HG02852 (cell line): ENCODE measurements around the gene GLRX2.
A peak's percentile ranks its signal among the peaks of the same experiment; 100 is the strongest.
"Not testable (repeated sequence)": the region's sequence is repeated elsewhere in the genome, so short reads cannot be mapped to it uniquely, and the experiment has no call there.

Experiments used
- ATAC-seq: cut with Tn5 transposase; IDR thresholded peaks from one replicate; pipeline ENCODE4 v1.9.1; 2021; ENCODE audit warnings: mild to moderate bottlenecking, moderate library complexity; ENCODE audit not compliant: unreplicated experiment

Gene GLRX2

DNA sequence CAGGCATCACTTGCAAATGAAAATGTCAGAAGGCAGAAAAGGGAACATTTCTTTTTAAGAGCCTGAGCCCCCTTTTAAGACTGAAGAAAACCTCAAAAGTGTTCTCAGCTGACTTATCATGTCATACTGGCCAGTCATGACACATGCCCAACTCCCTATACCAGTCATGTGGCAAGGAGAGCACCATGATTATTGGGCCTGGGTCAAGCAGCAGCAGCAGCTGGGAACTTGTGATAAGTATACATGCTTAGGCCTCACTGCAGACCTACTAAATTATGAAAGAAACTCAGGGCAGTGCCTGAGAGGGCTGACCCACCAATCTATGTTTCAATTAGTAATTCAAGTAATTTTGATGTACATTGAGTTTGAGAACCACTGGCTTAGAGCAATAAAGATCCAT lies 37.2 kb downstream of the GLRX2 start:
- no peak for ATAC-seq

DNA sequence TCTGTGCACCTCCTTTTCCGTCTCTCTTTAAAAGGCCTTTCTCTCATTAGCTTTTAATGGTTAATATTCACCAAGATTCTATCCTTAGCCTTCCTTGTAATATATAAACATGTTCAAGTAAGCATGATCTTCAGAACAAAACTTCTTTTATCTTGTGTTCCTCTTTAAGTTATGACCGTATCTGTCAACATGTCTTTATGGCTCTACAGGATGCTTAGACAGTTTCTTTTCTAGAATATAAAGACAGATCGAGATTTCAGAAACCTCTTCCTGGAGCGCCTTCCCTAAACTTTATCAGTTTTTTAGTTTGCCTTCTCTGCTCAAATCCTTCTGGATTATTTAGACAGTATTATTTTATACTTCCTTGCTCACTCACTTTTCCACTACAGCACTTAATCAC lies 38.6 kb downstream of the GLRX2 start:
- ATAC-seq, result no peak

DNA sequence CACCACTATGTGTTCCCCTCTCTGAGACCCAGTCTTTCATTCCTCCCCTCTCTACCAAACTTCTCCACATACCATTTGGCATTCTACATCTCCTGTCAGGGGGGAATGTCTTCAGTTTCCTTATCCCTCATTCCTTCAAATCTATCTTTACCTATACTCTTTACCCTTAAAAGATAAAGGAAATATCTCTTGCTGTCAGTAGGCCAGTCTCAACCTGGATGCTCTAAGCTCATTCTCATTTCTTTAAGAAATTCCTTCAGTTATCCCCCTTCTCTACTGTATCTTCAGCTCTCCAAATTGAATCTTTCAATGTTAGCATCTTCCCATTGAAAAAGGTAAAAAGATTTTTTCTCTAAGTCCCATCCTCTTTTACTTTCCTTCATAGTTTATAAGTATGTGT lies 39.3 kb downstream of the GLRX2 start:
- no peak for ATAC-seq

DNA sequence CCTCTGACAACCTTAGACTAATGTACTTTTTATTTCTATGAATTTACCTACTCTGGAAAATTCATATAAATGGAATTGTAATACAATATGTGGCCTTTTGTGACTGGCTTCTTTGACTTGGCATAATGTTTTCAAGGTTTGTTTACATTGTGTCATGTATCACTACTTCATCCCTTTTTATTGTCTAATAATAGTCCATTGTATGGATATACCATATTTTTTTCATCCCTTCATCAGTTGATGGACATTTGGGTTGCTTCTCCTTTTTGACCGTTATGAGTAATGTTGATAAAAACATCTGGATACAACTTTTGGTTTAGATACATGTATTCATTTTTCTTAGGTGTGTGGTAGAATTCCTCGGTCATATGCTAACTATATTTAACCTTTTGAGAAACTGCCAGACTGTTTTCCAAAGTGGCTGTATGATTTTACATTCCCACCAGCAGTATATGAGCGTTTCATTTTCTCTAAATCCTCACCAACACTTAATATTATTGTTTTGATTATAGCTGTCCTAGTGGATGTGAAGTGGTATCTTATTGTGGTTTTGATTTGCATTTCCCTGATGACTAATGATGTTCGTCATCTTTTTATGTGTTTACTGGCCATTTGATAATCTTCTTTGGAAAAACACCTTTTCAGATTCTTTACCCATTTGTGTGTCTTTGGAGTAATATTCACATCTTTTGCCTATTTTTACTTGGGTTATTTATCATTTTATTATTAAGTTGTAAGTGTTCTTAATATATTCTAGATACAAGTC lies 42.3 kb downstream of the GLRX2 start:
- no peak for ATAC-seq

DNA sequence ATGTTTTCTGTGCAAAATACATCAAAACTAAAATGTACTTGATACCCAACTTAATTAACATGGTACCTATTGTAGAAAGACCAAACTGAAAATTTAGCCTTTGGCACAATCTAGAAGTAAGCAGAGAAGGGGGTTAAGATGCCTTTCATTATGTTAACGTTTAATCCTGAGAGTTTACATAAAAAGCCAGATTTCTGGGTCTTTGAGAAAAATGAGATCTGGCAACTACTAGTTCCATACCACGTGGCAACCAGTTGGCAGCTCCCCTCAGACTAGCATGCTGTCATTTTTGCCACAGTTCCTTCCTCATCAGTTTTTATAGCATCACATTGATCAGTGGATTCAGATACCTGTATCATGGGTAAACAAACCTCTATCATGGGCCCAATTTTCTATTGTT lies 44.3 kb downstream of the GLRX2 start:
- ATAC-seq, result no peak

DNA sequence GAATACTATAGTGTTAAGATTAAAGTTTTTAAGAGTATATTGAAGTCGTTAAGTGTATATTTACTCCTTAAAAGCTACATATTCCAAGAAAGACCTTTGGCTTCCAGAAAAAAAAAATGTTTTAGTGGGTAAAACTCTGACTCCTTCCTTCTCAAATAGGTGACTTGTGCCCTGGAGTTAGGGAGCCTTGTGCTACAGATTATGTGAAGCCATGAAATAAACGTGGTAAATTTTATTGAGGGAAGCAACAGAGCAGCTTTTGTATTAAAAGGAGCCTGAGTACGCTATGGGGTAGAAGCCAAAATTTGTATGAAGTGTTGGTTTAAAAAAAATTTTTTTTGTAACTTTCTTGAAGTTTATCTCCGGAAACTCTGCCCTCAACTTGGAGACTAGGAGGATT lies 44.8 kb downstream of the GLRX2 start:
- ATAC-seq, result no peak

DNA sequence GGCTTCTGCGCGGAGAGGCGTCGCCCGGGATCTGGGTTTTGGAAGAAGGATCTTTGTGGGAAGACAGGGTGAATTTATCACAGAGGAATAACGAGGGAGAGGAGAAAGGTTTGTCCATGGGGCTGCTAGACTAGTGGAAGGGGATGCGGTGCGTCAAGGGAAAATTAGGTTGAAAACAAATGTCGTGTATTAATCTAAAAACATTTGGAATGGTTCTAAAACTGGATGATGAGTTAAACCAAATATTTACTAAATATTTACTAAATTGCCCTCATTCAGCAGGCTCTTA lies 45.2 kb downstream of the GLRX2 start:
- ATAC-seq, result no peak

DNA sequence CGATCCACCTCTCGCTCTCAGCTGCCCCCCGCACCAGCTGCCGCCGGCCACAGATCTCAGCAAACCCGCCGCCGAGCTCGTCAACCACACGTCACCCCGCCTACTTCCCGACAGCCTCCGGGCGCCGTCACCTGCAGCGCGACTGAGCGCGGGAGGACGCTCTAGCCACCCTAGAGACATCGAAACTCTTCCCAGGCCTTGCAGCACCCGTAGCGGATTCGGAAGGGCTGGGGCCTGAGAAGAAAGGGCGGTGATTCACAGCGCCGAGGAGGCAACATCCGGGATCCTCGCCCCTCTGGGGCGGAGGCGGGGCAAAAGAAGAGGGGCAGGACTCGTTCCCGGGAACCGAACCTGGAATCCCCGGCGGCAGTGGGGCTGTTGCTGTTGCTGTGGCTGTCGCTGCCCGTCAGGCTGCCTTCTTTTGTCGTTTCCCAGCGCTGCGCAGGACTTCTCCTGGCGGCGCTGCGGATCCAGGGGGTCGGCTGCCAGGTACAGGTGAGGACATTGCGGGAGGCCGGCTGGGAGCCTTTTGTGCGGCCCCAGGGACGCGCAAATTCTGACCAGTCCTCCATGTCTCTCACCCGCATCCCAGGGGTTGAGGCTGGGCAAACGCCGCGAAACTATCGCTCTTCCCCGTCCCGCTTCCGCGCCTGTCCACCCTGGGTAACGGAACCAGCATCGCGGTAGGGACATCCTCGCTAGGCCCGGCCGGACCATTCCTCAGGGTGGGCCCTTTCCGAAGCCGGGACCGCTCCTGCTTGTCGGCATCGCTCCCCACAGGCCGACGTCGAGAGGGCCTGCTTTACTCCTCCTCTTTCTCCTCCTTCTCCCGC lies 45.7 kb downstream of the GLRX2 start, which contains the start of the genes RO60 and UCHL5:
Gene RO60 (plus strand): TSS at position 331 of the 833 bp plus-strand sequence. CDS start 9,443 bp downstream, outside the sequence.
Gene UCHL5 (minus strand): TSS at position 79 of the 833 bp plus-strand sequence. CDS start 100 bp downstream, outside the sequence.
- ATAC-seq, result peak; percentile 90

DNA sequence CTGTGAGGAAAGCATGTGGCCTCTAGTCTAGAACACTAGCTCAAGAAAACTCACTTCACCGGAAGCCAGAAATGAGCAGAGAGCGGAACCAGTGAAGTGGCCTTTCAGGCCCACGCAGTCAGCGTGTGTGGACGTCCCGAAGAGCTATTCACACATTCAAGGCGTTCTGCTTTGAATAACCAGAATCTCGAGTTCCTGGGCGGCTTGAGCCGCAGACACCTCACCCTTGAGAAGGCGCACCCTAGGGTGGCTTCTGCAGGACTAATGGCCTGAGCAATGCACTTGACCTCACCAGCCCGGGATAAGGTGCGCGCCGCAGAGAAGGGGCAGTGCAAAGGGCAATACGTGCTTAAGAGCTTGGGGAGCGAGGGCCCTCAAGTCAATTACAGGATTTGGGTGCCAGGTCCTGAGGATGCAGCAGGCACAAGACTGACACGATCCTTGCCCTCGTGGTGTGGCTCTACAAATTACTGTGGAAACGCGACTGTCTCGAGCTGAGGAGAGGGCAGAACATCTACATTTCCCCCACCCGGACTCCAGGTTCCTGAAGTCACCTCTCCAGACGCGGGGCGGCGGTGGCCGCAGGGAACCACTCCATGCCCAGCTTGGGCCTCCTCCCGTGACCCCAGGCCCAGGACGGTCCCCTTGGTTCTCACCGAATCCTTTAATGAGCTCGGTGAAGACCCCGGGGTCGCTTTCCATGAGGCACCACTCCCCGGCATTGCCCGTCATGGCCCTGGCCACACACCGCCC lies 46.5 kb downstream of the GLRX2 start:
- peak; percentile 48 for ATAC-seq

DNA sequence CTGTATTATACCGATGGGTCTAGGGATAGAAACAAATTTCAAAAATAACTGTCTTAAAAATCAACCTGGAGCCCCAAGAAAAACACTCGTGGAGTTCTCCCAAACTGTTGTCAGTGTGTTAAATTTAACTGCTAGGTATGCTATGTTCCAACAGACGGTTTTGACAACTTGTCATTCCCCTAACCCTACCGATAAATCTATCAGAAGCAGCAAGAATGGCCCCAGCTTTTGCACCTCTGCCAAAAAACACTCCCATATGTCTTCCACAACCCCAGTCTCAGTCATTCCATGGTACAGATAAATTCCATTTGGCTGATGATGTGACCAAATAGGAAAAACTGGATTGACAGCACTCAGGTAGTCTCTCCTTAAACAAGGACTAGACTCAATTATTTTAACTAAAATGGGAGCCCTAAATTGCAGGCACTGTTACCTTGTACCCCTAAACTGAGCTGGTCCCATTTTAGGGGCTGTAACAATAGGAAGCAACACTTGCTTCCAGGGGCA lies 51.0 kb downstream of the GLRX2 start:
- no peak for ATAC-seq

DNA sequence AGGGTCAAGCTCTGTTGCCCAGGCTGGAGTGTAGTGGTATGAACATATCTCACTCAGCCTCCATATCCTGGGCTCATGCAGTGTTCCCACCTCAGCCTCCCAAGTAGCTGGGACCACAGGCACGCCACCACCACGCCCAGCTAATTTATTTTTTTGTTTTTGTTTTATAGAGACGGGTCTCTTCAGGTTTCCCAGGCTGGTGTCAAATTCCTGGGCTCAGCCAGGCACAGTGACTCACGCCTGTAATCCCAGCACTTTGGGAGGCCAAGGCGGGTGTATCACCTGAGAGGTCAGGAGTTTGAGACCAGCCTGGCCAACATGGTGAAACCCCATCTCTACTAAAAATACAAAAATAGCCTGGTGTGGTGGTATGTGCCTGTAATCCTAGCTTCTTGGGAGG lies 56.3 kb downstream of the GLRX2 start:
- not testable (repeated sequence) for ATAC-seq
